Stomach smooth muscle (tissue), 2 donors: ENCODE results near the gene AHI1.

Source experiments
- H3K27ac ChIP-seq: one replicate; pipeline ENCODE4 v1.7.0; 2013; ENCODE audit warnings: mild to moderate bottlenecking, low read length, inconsistent platforms
- H3K27me3 ChIP-seq, 2 donors: one replicate each; pipeline ENCODE4 v1.7.0; 2013; ENCODE audit warnings: low read length in 2 of 2; ENCODE audit not compliant: insufficient read depth in 2 of 2, control insufficient read depth in 1 of 2
- H3K36me3 ChIP-seq, 2 donors: one replicate each; pipeline ENCODE4 v1.7.0; 2013; ENCODE audit warnings: low read length in 2 of 2; ENCODE audit not compliant: control insufficient read depth in 2 of 2, insufficient read depth in 2 of 2
- H3K4me1 ChIP-seq: one replicate; pipeline ENCODE4 v1.7.0; 2013; ENCODE audit warnings: low read length; ENCODE audit not compliant: control insufficient read depth, insufficient read depth
- H3K4me3 ChIP-seq, 2 donors: one replicate each; pipeline ENCODE4 v1.7.0; 2013; ENCODE audit warnings: low read length in 2 of 2
- H3K9ac ChIP-seq, 2 donors: one replicate each; pipeline ENCODE4 v1.7.0; 2013; ENCODE audit warnings: low read length in 2 of 2, mild to moderate bottlenecking in 1 of 2
- H3K9me3 ChIP-seq, 2 donors: one replicate each; pipeline ENCODE4 v1.7.0; 2013; ENCODE audit warnings: low read length in 2 of 2; ENCODE audit not compliant: control insufficient read depth in 2 of 2
- donor health status: healthy.
- donor health status: Pancreatic carcinoma.

Gene AHI1

GRCh38 chr6:135281227-135281626 is 216.3 kb downstream of the AHI1 start:
- Histone ChIP-seq H3K9me3 (no peaks in the 10 kb centered on the region), H3K4me3 (no peak overlapping the region), H3K27ac (no peak overlapping the region), H3K4me1 (no peaks in the 10 kb centered on the region), H3K27me3 (no peaks in the 10 kb centered on the region), H3K9ac (no peak overlapping the region), H3K36me3 (no peaks in the 10 kb centered on the region)

- Histone ChIP-seq H3K27ac (no peak overlapping the region), H3K4me3 (no peak overlapping the region)
These were observed 217.0 kb downstream of the AHI1 start for GRCh38 chr6:135280375-135281136.

GRCh38 chr6:135277422-135277821 is 220.1 kb downstream of the AHI1 start:
- Histone ChIP-seq H3K27me3 (no peaks in the 10 kb centered on the region), H3K9ac (no peak overlapping the region), H3K4me3 (no peak overlapping the region), H3K27ac (no peak overlapping the region), H3K4me1 (no peaks in the 10 kb centered on the region), H3K36me3 (no peaks in the 10 kb centered on the region), H3K9me3 (no peaks in the 10 kb centered on the region)

More at GRCh38 chr6:135280375-135281136, 217.0 kb downstream of the AHI1 start:
- Histone ChIP-seq H3K9ac (no peak overlapping the region), H3K4me1 (no peaks in the 10 kb centered on the region), H3K36me3 (no peaks in the 10 kb centered on the region), H3K27me3 (no peaks in the 10 kb centered on the region), H3K9me3 (no peaks in the 10 kb centered on the region)

- Histone ChIP-seq H3K9me3 (no peaks in the 10 kb centered on the region), H3K9ac (no peak overlapping the region), H3K27me3 (no peaks in the 10 kb centered on the region), H3K4me3 (no peak overlapping the region), H3K36me3 (no peaks in the 10 kb centered on the region), H3K27ac (no peak overlapping the region), H3K4me1 (no peaks in the 10 kb centered on the region)
These were observed 222.8 kb downstream of the AHI1 start for GRCh38 chr6:135274561-135275293.

GRCh38 chr6:135271626-135272025 is 225.9 kb downstream of the AHI1 start:
- H3K9me3 ChIP-seq, result no peaks in the 10 kb centered on the region
- H3K4me1 ChIP-seq, result no peaks in the 10 kb centered on the region
- H3K27me3 ChIP-seq, result no peaks in the 10 kb centered on the region
- H3K9ac ChIP-seq, result no peak overlapping the region
- no peak overlapping the region for H3K27ac ChIP-seq
- H3K36me3 ChIP-seq, result no peaks in the 10 kb centered on the region
- H3K4me3 ChIP-seq, result no peak overlapping the region

- Histone ChIP-seq H3K9ac (no peak overlapping the region), H3K27me3 (no peaks in the 10 kb centered on the region), H3K9me3 (no peaks in the 10 kb centered on the region), H3K36me3 (no peaks in the 10 kb centered on the region), H3K4me1 (no peaks in the 10 kb centered on the region), H3K27ac (no peak overlapping the region), H3K4me3 (no peak overlapping the region)
These were observed 226.6 kb downstream of the AHI1 start for GRCh38 chr6:135270676-135271536.

- H3K36me3 ChIP-seq, result no peaks in the 10 kb centered on the region
- H3K9me3 ChIP-seq, result no peaks in the 10 kb centered on the region
- no peak overlapping the region for H3K4me3 ChIP-seq
- no peaks in the 10 kb centered on the region for H3K27me3 ChIP-seq
- no peaks in the 10 kb centered on the region for H3K4me1 ChIP-seq
- no peak overlapping the region for H3K9ac ChIP-seq
- no peak overlapping the region for H3K27ac ChIP-seq
These were observed 228.1 kb downstream of the AHI1 start for GRCh38 chr6:135269481-135269891.

- Histone ChIP-seq H3K9me3 (no peaks in the 10 kb centered on the region), H3K27me3 (no peaks in the 10 kb centered on the region), H3K36me3 (no peaks in the 10 kb centered on the region), H3K4me1 (no peaks in the 10 kb centered on the region), H3K27ac (no peak overlapping the region), H3K9ac (no peak overlapping the region), H3K4me3 (no peak overlapping the region)
These were observed 228.8 kb downstream of the AHI1 start for GRCh38 chr6:135268740-135269139.

- Histone ChIP-seq H3K36me3 (no peaks in the 10 kb centered on the region), H3K4me1 (no peaks in the 10 kb centered on the region)
These were observed 229.3 kb downstream of the AHI1 start for GRCh38 chr6:135268263-135268662.

GRCh38 chr6:135267085-135267484 is 230.5 kb downstream of the AHI1 start:
- no peak overlapping the region for H3K27ac ChIP-seq
- H3K9me3 ChIP-seq, result no peaks in the 10 kb centered on the region
- H3K27me3 ChIP-seq, result no peaks in the 10 kb centered on the region
- H3K9ac ChIP-seq, result no peak overlapping the region
- no peaks in the 10 kb centered on the region for H3K36me3 ChIP-seq
- H3K4me3 ChIP-seq, result no peak overlapping the region
- no peaks in the 10 kb centered on the region for H3K4me1 ChIP-seq

More at GRCh38 chr6:135268263-135268662, 229.3 kb downstream of the AHI1 start:
- no peaks in the 10 kb centered on the region for H3K9me3 ChIP-seq
- H3K27ac ChIP-seq, result no peak overlapping the region
- H3K9ac ChIP-seq, result no peak overlapping the region
- H3K4me3 ChIP-seq, result no peak overlapping the region
- no peaks in the 10 kb centered on the region for H3K27me3 ChIP-seq
